GM12891 (cell line): ENCODE data around the gene NXNL2.

Source experiments
- POLR2A ChIP-seq: IDR thresholded peaks from 2 replicates; pipeline ENCODE4 v1.6.1; 2011; ENCODE audit warnings: low read depth, low read length, control low read depth
- POLR2AphosphoS5 ChIP-seq: IDR thresholded peaks from 2 replicates; pipeline ENCODE4 v1.6.1; 2011; ENCODE audit warnings: low read depth, low read length, control low read depth
- TAF1 ChIP-seq: IDR thresholded peaks from 2 replicates; pipeline ENCODE4 v1.6.1; 2011; ENCODE audit warnings: low read depth, low read length, control low read depth

- TF ChIP-seq POLR2AphosphoS5 (no peak), TAF1 (no peak), POLR2A (no peak)
Observed at GRCh38 chr9:88572684-88573083, 37.7 kb downstream of the NXNL2 start.
